K562 (cell line): ENCODE results near the gene SLC25A1. TPM values are rescaled to one million over a fixed set of nuclear protein-coding genes. Genes with fewer than 3 reads are reported as not detected.

Experiments used
- ATF1 ChIP-seq, 2 experiments: fragments of 450-650 bp in 1 of 2; IDR thresholded peaks; 2 replicates each; pipeline ENCODE4 v1.6.1; 2016; ENCODE audit warnings: missing compliant biosample characterization in 1 of 2, missing genetic modification characterization in 1 of 2
- ATF4 ChIP-seq: fragments of 450-650 bp; formaldehyde crosslinking; IDR thresholded peaks from 2 replicates; pipeline ENCODE4 v1.4.0; 2022; ENCODE audit warnings: mild to moderate bottlenecking, moderate library complexity
- CHD7 ChIP-seq: fragments of 200-600 bp; sonication (generic); IDR thresholded peaks from one replicate; pipeline ENCODE4 v1.6.1; 2012; ENCODE audit warnings: mild to moderate bottlenecking, low read depth, low read length, inconsistent platforms
- CSDE1 ChIP-seq, 2 experiments: fragments of 450-650 bp; IDR thresholded peaks; 2 replicates each; pipeline ENCODE4 v1.6.1; 2016; ENCODE audit warnings: mild to moderate bottlenecking in 1 of 2
- GTF2F1 ChIP-seq: IDR thresholded peaks from 2 replicates; pipeline ENCODE4 v1.6.1; 2011; ENCODE audit warnings: low read depth, low read length, improper control_type of control experiment
- HIVEP1 ChIP-seq: fragments of 250-450 bp; sonication (Bioruptor Pico); IDR thresholded peaks from 2 replicates; pipeline ENCODE4 v1.4.0; 2020; ENCODE audit warnings: mild to moderate bottlenecking
- PHB ChIP-seq: fragments of 250-450 bp; sonication (Bioruptor Pico); IDR thresholded peaks from 2 replicates; pipeline ENCODE4 v1.5.0; 2021
- THAP12 ChIP-seq: fragments of 250-450 bp; sonication (Bioruptor Pico); IDR thresholded peaks from 2 replicates; pipeline ENCODE4 v1.9.0; 2021; ENCODE audit warnings: mild to moderate bottlenecking, inconsistent platforms
- ZBTB17 ChIP-seq: fragments of 450-650 bp; formaldehyde crosslinking; IDR thresholded peaks from 2 replicates; pipeline ENCODE4 v1.4.0; 2020; ENCODE audit warnings: mild to moderate bottlenecking
- ZBTB9 ChIP-seq: fragments of 450-650 bp; formaldehyde crosslinking; IDR thresholded peaks from 2 replicates; pipeline ENCODE4 v1.4.0; 2020; ENCODE audit warnings: mild to moderate bottlenecking, moderate library complexity
- polyA plus RNA-seq, 8 experiments: library from polyadenylated mRNA; depleted of rRNA in 4 of 8; stranded (reverse) in 5 of 8; unstranded in 3 of 8; fragments of >200 nt; fragmentation: Nextera tagmentation in 2 of 8; fragmentation: Illumina TruSeq in 1 of 8; extraction: Ambion mirVana in 2 of 8; extraction: Trizol in 1 of 8; gene quantifications; 2 replicates each; pipeline versions ENCODE4 v1.2.1 to v1.2.3, GENCODE V29; 2011 to 2014; ENCODE audit warnings: inconsistent platforms in 1 of 8, missing spikeins in 1 of 8
- total RNA-seq, 7 experiments: library from RNA; depleted of rRNA in 6 of 7; stranded (reverse); fragments of >200 nt in 6 of 7; fragmentation: Illumina TruSeq in 2 of 7; extraction: Trizol in 2 of 7; gene quantifications; 2 replicates each; pipeline versions ENCODE4 v1.2.1 to v1.2.3, GENCODE V29; 2011 to 2021; ENCODE audit warnings: low replicate concordance in 1 of 7
- TF ChIP-seq, protein P1 (sequence below): fragments of 250-450 bp; sonication (Bioruptor Pico); IDR thresholded peaks from 2 replicates; pipeline ENCODE4 v1.9.0; 2021; ENCODE audit warnings: mild to moderate bottlenecking

SLC25A1 gene
- total and polyA plus RNA-seq, 9 of the 15 experiments (the other 6 are each of a cell fraction or from before 2014, with no cell fraction given), result 11.0 to 408 (median 110) TPM

- TF ChIP-seq CHD7, result peak; percentile 27
- peak; percentile 1; the same call in 1 of the 2 replicates for TF ChIP-seq HIVEP1
- peak; percentile 52 for TF ChIP-seq THAP12 (CRISPR knock-in tag)
- 0 out of 2 replicates have a peak, but pooled peaks have one; percentile 14 for TF ChIP-seq ZBTB17 (CRISPR knock-in tag)
- TF ChIP-seq GTF2F1, result no peak
- no peak for TF ChIP-seq CSDE1 (IDR thresholded peaks at IDR 0.05)
- TF ChIP-seq ATF1 (CRISPR knock-in tag; IDR thresholded peaks at IDR 0.05), result no peak
- TF ChIP-seq ATF1 (tag; IDR thresholded peaks at IDR 0.05), result peak; percentile 77
- TF ChIP-seq, protein P1, sequence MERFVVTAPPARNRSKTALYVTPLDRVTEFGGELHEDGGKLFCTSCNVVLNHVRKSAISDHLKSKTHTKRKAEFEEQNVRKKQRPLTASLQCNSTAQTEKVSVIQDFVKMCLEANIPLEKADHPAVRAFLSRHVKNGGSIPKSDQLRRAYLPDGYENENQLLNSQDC, result 0 out of 2 replicates have a peak, but pooled peaks have one; percentile 26
- TF ChIP-seq ZBTB9 (CRISPR knock-in tag), result peak; percentile 78; the same call in 1 of the 2 replicates
- TF ChIP-seq ATF4 (CRISPR knock-in tag), result no peak
- 0 out of 2 replicates have a peak, but pooled peaks have one; percentile 73 for TF ChIP-seq PHB
These were observed 1.0 kb upstream of the SLC25A1 start (continued) for GRCh38 chr22:19179497-19180048.
